ENCODE results near the gene RBM26.

GRCh38 chr13:79311386-79311785, 94.7 kb downstream of the RBM26 start:
- TF ChIP-seq, protein P1, sequence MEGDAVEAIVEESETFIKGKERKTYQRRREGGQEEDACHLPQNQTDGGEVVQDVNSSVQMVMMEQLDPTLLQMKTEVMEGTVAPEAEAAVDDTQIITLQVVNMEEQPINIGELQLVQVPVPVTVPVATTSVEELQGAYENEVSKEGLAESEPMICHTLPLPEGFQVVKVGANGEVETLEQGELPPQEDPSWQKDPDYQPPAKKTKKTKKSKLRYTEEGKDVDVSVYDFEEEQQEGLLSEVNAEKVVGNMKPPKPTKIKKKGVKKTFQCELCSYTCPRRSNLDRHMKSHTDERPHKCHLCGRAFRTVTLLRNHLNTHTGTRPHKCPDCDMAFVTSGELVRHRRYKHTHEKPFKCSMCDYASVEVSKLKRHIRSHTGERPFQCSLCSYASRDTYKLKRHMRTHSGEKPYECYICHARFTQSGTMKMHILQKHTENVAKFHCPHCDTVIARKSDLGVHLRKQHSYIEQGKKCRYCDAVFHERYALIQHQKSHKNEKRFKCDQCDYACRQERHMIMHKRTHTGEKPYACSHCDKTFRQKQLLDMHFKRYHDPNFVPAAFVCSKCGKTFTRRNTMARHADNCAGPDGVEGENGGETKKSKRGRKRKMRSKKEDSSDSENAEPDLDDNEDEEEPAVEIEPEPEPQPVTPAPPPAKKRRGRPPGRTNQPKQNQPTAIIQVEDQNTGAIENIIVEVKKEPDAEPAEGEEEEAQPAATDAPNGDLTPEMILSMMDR (IDR thresholded peaks at IDR 0.05): no peak
- TF ChIP-seq EP300 (IDR thresholded peaks at IDR 0.05): no peak

Measured in gastroesophageal sphincter (tissue), 3 donors.